Keratinocyte (primary cell): ENCODE measurements around the gene SLC15A4. TPM values are rescaled to one million over a fixed set of nuclear protein-coding genes. Genes with fewer than 3 reads are reported as not detected.

ENCODE experiments used
- DNase-seq: peaks from one replicate; pipeline ENCODE4 v3.0.0-alpha.2; 2011; ENCODE audit warnings: low read depth, missing footprints, low spot score
- FAIRE-seq: peaks from 2 replicates; lab custom pipeline; 2011; peaks lifted over from hg19 to GRCh38; lab: Jason Lieb, UNC
- H2AFZ ChIP-seq: 2 replicates; pipeline ENCODE4 v1.6.0; 2012; ENCODE audit warnings: low read length, control low read depth, inconsistent platforms; ENCODE audit not compliant: control insufficient read depth
- H3K27ac ChIP-seq: 2 replicates; pipeline ENCODE4 v1.5.1; 2011; ENCODE audit warnings: low read length; ENCODE audit not compliant: control insufficient read depth, insufficient read depth
- H3K27me3 ChIP-seq: 3 replicates; pipeline ENCODE4 v1.6.0; 2011; ENCODE audit warnings: low read length; ENCODE audit not compliant: control insufficient read depth, insufficient read depth; ENCODE audit errors: extremely low read depth
- H3K36me3 ChIP-seq, 2 experiments: 2 replicates in 1 of 2; 3 replicates in 1 of 2; pipeline ENCODE4 v1.5.1; 2011; ENCODE audit warnings: low read length in 2 of 2, mild to moderate bottlenecking in 1 of 2; ENCODE audit not compliant: control insufficient read depth in 2 of 2, insufficient read depth in 2 of 2; ENCODE audit errors: extremely low read depth in 1 of 2
- H3K4me1 ChIP-seq: 3 replicates; pipeline ENCODE4 v1.5.1; 2011; ENCODE audit warnings: low read length; ENCODE audit not compliant: control insufficient read depth, insufficient read depth; ENCODE audit errors: extremely low read depth
- H3K4me2 ChIP-seq: 3 replicates; pipeline ENCODE4 v1.6.0; 2011; ENCODE audit warnings: low read depth, low read length; ENCODE audit not compliant: control insufficient read depth, insufficient read depth; ENCODE audit errors: extremely low read depth
- H3K4me3 ChIP-seq, 3 experiments: fragments of 200-600 bp in 1 of 3; sonication (generic) in 1 of 3; 2 replicates in 2 of 3; 3 replicates in 1 of 3; pipeline ENCODE4 v1.5.1; 2011 to 2016; ENCODE audit warnings: low read length in 3 of 3, mild to moderate bottlenecking in 3 of 3, control low read depth in 2 of 3, inconsistent platforms in 1 of 3, low read depth in 1 of 3, mixed read lengths in 1 of 3, mixed run types in 1 of 3, moderate library complexity in 1 of 3; ENCODE audit not compliant: control insufficient read depth in 2 of 3, insufficient read depth in 2 of 3; ENCODE audit errors: extremely low read depth in 1 of 3
- H3K79me2 ChIP-seq: 2 replicates; pipeline ENCODE4 v1.6.0; 2012; ENCODE audit warnings: low read length; ENCODE audit not compliant: control insufficient read depth, insufficient read depth
- H3K9ac ChIP-seq: 3 replicates; pipeline ENCODE4 v1.6.0; 2011; ENCODE audit warnings: low read length; ENCODE audit not compliant: control insufficient read depth, insufficient read depth; ENCODE audit errors: extremely low read depth
- H3K9me1 ChIP-seq: 3 replicates; pipeline ENCODE4 v1.6.0; 2011; ENCODE audit warnings: low read length; ENCODE audit not compliant: control insufficient read depth, insufficient read depth; ENCODE audit errors: extremely low read depth
- H3K9me3 ChIP-seq: 2 replicates; pipeline ENCODE4 v1.5.1; 2012; ENCODE audit warnings: low read depth, low read length; ENCODE audit not compliant: control insufficient read depth
- H4K20me1 ChIP-seq: 3 replicates; pipeline ENCODE4 v1.6.0; 2011; ENCODE audit warnings: low read length; ENCODE audit not compliant: control insufficient read depth, insufficient read depth; ENCODE audit errors: extremely low read depth
- CTCF ChIP-seq, 3 experiments: IDR thresholded peaks in 1 of 3; conservative IDR thresholded peaks in 1 of 3; optimal IDR thresholded peaks in 1 of 3; 2 replicates in 2 of 3; 3 replicates in 1 of 3; pipeline versions ENCODE3 to v1.5.1; 2011; ENCODE audit warnings: low read length in 3 of 3, mild to moderate bottlenecking in 3 of 3, moderate library complexity in 2 of 3, control low read depth in 1 of 3, inconsistent platforms in 1 of 3; ENCODE audit not compliant: insufficient read depth in 2 of 3; ENCODE audit errors: extremely low read depth in 1 of 3
- EZH2 ChIP-seq: IDR thresholded peaks from one replicate; pipeline ENCODE4 v1.6.1; 2012; ENCODE audit warnings: inconsistent platforms, mild to moderate bottlenecking, low read length, moderate library complexity
- dilution Hi-C: fragments of 300-500 bp; cut with MboI; formaldehyde crosslinking; loops from one replicate; pipeline ENCODE4 v1.7.0; 2020; ENCODE audit warnings: low sequenced_read_pairs; ENCODE audit not compliant: extremely low pct_ligation_motif_present
- polyA plus RNA-seq, 5 experiments: library from polyadenylated mRNA; depleted of rRNA in 3 of 5; stranded (reverse) in 3 of 5; stranded (forward) in 1 of 5; unstranded in 1 of 5; fragments of >200 nt; gene quantifications; 1 replicate in 1 of 5; 2 replicates in 3 of 5; 3 replicates in 1 of 5; pipeline versions ENCODE4 v1.2.1 to v1.2.3, GENCODE V29; 2011 to 2012; ENCODE audit warnings: missing spikeins in 2 of 5, low read depth in 1 of 5, low replicate concordance in 1 of 5

The SLC15A4 gene
- polyA plus RNA-seq, 1 donor (not counting 4 experiments of a cell fraction or from before 2014, with no cell fraction given), result 39.3 TPM

- Histone ChIP-seq H3K4me1 (no peaks in the 10 kb centered on the region), H3K27ac (no peak overlapping the region), H3K36me3 (no peaks in the 10 kb centered on the region), H3K4me2 (no peak overlapping the region), H3K9ac (no peak overlapping the region), H3K9me1 (no peaks in the 10 kb centered on the region), H3K27me3 (no peaks in the 10 kb centered on the region), H3K9me3 (no peaks in the 10 kb centered on the region), H3K4me3 (no peak overlapping the region), H2AFZ (no peak overlapping the region), H4K20me1 (no peaks in the 10 kb centered on the region), H3K79me2 (peaks cover 9% of the 10 kb centered on the region)
- DNase-seq, result no peak
- dilution Hi-C loops, result no loop called here
- no peak for FAIRE-seq
- no peak for TF ChIP-seq EZH2
- TF ChIP-seq CTCF (optimal IDR thresholded peaks at IDR 0.05 in 1 of 3, IDR thresholded peaks at IDR 0.05 in 1 of 3, conservative IDR thresholded peaks at IDR 0.05 in 1 of 3; ENCODE audit: extremely low read depth in 1 of 3, insufficient read depth in 2 of 3, low read length in 3 of 3), result no peak
These were observed 4.0 kb upstream of the SLC15A4 start for GRCh38 chr12:128827724-128828123.

- FAIRE-seq (no peak), DNase-seq (no peak)
- dilution Hi-C loops, result no loop called here
- Histone ChIP-seq H3K79me2 (peaks cover 28% of the 10 kb centered on the region), H3K4me3 (no peak overlapping the region), H3K9me3 (no peaks in the 10 kb centered on the region), H3K9ac (no peak overlapping the region), H3K4me2 (no peak overlapping the region), H3K9me1 (no peaks in the 10 kb centered on the region), H4K20me1 (no peaks in the 10 kb centered on the region), H2AFZ (no peak overlapping the region), H3K4me1 (peaks cover 7% of the 10 kb centered on the region), H3K27ac (no peak overlapping the region), H3K27me3 (no peaks in the 10 kb centered on the region), H3K36me3 (peaks cover 0 to 3% of the 10 kb centered on the region in 2 experiments)
- TF ChIP-seq EZH2, result no peak
- TF ChIP-seq CTCF (optimal IDR thresholded peaks at IDR 0.05 in 1 of 3, IDR thresholded peaks at IDR 0.05 in 1 of 3, conservative IDR thresholded peaks at IDR 0.05 in 1 of 3; ENCODE audit: extremely low read depth in 1 of 3, insufficient read depth in 2 of 3, low read length in 3 of 3), result no peak
These were observed 2.1 kb upstream of the SLC15A4 start for GRCh38 chr12:128825835-128826234.
